Measurements from ENCODE around the gene CTAGE6.
"Not testable (repeated sequence)": the region's sequence is repeated elsewhere in the genome, so short reads cannot be mapped to it uniquely, and the experiment has no call there.

DNA sequence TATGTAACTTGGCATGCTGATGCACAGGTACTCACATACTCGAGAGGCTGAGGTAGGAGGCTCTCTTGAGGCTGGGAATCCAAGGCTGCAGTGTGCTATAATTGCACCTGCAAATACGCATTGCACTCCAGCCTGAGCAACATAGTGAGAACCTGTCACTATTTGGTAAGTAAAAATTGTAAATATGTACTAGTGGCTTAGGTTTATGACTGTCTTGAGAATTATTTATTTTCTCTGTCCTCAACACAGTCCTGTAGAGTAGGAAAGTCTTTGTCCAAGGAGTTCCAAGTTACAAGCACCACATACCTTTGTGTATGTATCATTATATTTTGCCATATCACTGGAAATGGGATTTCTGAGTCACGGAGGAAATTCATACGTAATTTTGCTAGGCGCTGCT lies 45.1 kb downstream of the CTAGE6 start:
- TF ChIP-seq POLR2A, POLR2AphosphoS5 (IDR thresholded peaks at IDR 0.05; ENCODE audit: low read depth, low read length): not testable (repeated sequence)

Data from GM12892 (cell line).